ENCODE measurements around the gene FYCO1.

Gene FYCO1

GRCh38 chr3:45958321-45958791 is 37.3 kb downstream of the FYCO1 start:
- no peak for DNase-seq

- DNase-seq: no peak
Measured at GRCh38 chr3:45957586-45957985, 38.0 kb downstream of the FYCO1 start.

GRCh38 chr3:45955706-45956105 is 39.9 kb downstream of the FYCO1 start:
- no peak for DNase-seq

- no peak for DNase-seq
Measured at GRCh38 chr3:45955017-45955647, 40.5 kb downstream of the FYCO1 start.

GRCh38 chr3:45954306-45954705 is 41.3 kb downstream of the FYCO1 start:
- DNase-seq: no peak

GRCh38 chr3:45953536-45953935 is 42.1 kb downstream of the FYCO1 start:
- no peak for DNase-seq

GRCh38 chr3:45952456-45952855 is 43.2 kb downstream of the FYCO1 start:
- DNase-seq: no peak

GRCh38 chr3:45951946-45952345 is 43.7 kb downstream of the FYCO1 start:
- DNase-seq: no peak

- peak; percentile 48 for DNase-seq
Measured at GRCh38 chr3:45950686-45951600, 44.7 kb downstream of the FYCO1 start.

GRCh38 chr3:45950131-45950530 is 45.5 kb downstream of the FYCO1 start:
- no peak for DNase-seq

GRCh38 chr3:45949432-45949831 is 46.2 kb downstream of the FYCO1 start:
- DNase-seq: no peak

- no peak for DNase-seq
Measured at GRCh38 chr3:45948881-45949280, 46.7 kb downstream of the FYCO1 start.

GRCh38 chr3:45948311-45948781 is 47.3 kb downstream of the FYCO1 start:
- DNase-seq: no peak

- no peak for DNase-seq
Measured at GRCh38 chr3:45947361-45947760, 48.3 kb downstream of the FYCO1 start.

GRCh38 chr3:45946875-45947274 is 48.7 kb downstream of the FYCO1 start:
- DNase-seq: no peak

GRCh38 chr3:45946307-45946706 is 49.3 kb downstream of the FYCO1 start:
- DNase-seq: no peak

- DNase-seq: peak; percentile 54
Measured at GRCh38 chr3:45944830-45945620, 50.6 kb downstream of the FYCO1 start.

GRCh38 chr3:45943207-45943846 is 52.3 kb downstream of the FYCO1 start, which contains the start of gene CXCR6:
TSS of gene CXCR6 (plus strand) at chr3:45943464. CDS start at chr3:45946482, 3,018 bp downstream.
- peak; percentile 59 for DNase-seq

- DNase-seq: no peak
Measured at GRCh38 chr3:45942051-45942825, 53.4 kb downstream of the FYCO1 start.

GRCh38 chr3:45940781-45941365 is 54.8 kb downstream of the FYCO1 start:
- no peak for DNase-seq

All from CD4-positive, alpha-beta T cell treated with Interleukin-12 subunit alpha and Interleukin-12 subunit beta, for 1 hour (primary cell).